ENCODE data around the gene ZNF718. TPM values are rescaled to one million over a fixed set of nuclear protein-coding genes. Genes with fewer than 3 reads are reported as not detected.

ZNF718 gene
- total and polyA plus RNA-seq, 10 of the 15 experiments (the other 5 are each of a cell fraction or from before 2014, with no cell fraction given): 1.1 to 7.0 (median 3.9) TPM

GRCh38 chr4:146621-147020 lies 22.3 kb downstream of the ZNF718 start:
- CTCF ChIA-PET: no interaction called here
- no peaks in the 10 kb centered on the region for H4K20me1 ChIP-seq (ENCODE audit: control insufficient read depth, insufficient read depth)
- POLR2A ChIA-PET: no interaction called here

GRCh38 chr4:147233-147632 lies 22.9 kb downstream of the ZNF718 start:
- 99% methylated on average over 4 of the region's 4 CpGs for WGBS (ENCODE audit: insufficient coverage, insufficient replicate concordance, low lambda C conversion rate, missing lambda C conversion rate)
- Histone ChIP-seq H3K9me3 (replicated peaks; ENCODE audit: control insufficient read depth, insufficient read depth, low read length) (peaks cover 32% of the 10 kb centered on the region; the same call in 2 of the 3 replicates), H3K4me3 (no peak overlapping the region), H3K4me2 (ENCODE audit: control insufficient read depth, insufficient read depth) (no peak overlapping the region), H2AFZ (ENCODE audit: control insufficient read depth, low read depth, low read length) (no peak overlapping the region), H3K36me3 (ENCODE audit: control insufficient read depth in 2 of 2, insufficient read depth in 2 of 2, low read length in 1 of 2) (peaks cover 0 to 2% of the 10 kb centered on the region in 2 experiments; a peak in 2 of 4 replicates), H3K27me3 (replicated peaks in 1 of 2; ENCODE audit: control insufficient read depth in 2 of 2, insufficient read depth in 2 of 2, low read length in 1 of 2) (no peaks in the 10 kb centered on the region), H3K27ac (ENCODE audit: control insufficient read depth, insufficient read depth) (no peak overlapping the region), H4K20me1 (ENCODE audit: control insufficient read depth, insufficient read depth) (no peaks in the 10 kb centered on the region), H3K4me1 (ENCODE audit: control insufficient read depth, insufficient read depth, low read length) (no peaks in the 10 kb centered on the region), H3K79me2 (ENCODE audit: control insufficient read depth, insufficient read depth, low read length) (no peaks in the 10 kb centered on the region), H3K9ac (ENCODE audit: control insufficient read depth, insufficient read depth, low read length) (no peak overlapping the region)
- in situ Hi-C loops (cut with MboI): no loop called here
- SMC1A ChIA-PET (ENCODE audit: uncharacterized antibody, unreplicated experiment): no interaction called here
- FAIRE-seq (no peak), ATAC-seq (no peak), DNase-seq (ENCODE audit: low read depth, low spot score) (no peak)
- intact Hi-C loops (cut with micrococcal nuclease; ENCODE audit: unreplicated experiment): no loop called here
- no TSS peak for BruUV-seq (replicated peaks)
- CTCF ChIA-PET: no interaction called here
- POLR2A ChIA-PET: no interaction called here
- RAD21 ChIA-PET (ENCODE audit: unreplicated experiment): no interaction called here
- TF ChIP-seq ZZZ3 (IDR thresholded peaks at IDR 0.05; ENCODE audit: control insufficient read depth, insufficient read length, low read depth): no peak
- TF ChIP-seq RUNX3 (IDR thresholded peaks at IDR 0.05; ENCODE audit: low read length): no peak
- no peak for TF ChIP-seq CHD1 (IDR thresholded peaks at IDR 0.05; ENCODE audit: low read depth, low read length)
- TF ChIP-seq RBBP5 (conservative IDR thresholded peaks at IDR 0.05): no peak
- TF ChIP-seq CREM (IDR thresholded peaks at IDR 0.05; ENCODE audit: low read depth): no peak
- TF ChIP-seq IKZF1 (conservative IDR thresholded peaks at IDR 0.05): no peak
- no peak for TF ChIP-seq CBFB (IDR thresholded peaks at IDR 0.05; ENCODE audit: low read depth)
- TF ChIP-seq ZNF592 (IDR thresholded peaks at IDR 0.05): no peak
- no peak for TF ChIP-seq IKZF2 (IDR thresholded peaks at IDR 0.05)
- TF ChIP-seq ZNF274 (IDR thresholded peaks at IDR 0.05; ENCODE audit: insufficient read depth, insufficient read length): no peak
- no peak for TF ChIP-seq PAX5 (IDR thresholded peaks at IDR 0.05; ENCODE audit: borderline replicate concordance, low read depth, low read length)
- no peak for TF ChIP-seq NBN (IDR thresholded peaks at IDR 0.05)

More at GRCh38 chr4:146621-147020, 22.3 kb downstream of the ZNF718 start:
- ATAC-seq: no peak
- no peak for DNase-seq (ENCODE audit: low read depth, low spot score)
- TF ChIP-seq CBX5 (IDR thresholded peaks at IDR 0.05; ENCODE audit: low read depth) (no peak), ZNF207 (IDR thresholded peaks at IDR 0.05; ENCODE audit: borderline replicate concordance) (no peak), NRF1 (conservative IDR thresholded peaks at IDR 0.05; ENCODE audit: low read depth, low read length) (no peak), CEBPB (IDR thresholded peaks at IDR 0.05; ENCODE audit: borderline replicate concordance in 1 of 2, low read depth in 2 of 2, low read length in 2 of 2) (no peak), RUNX3 (IDR thresholded peaks at IDR 0.05; ENCODE audit: low read length) (no peak), BACH1 (IDR thresholded peaks at IDR 0.05; ENCODE audit: borderline replicate concordance) (no peak), NR2C2 (IDR thresholded peaks at IDR 0.05; ENCODE audit: borderline replicate concordance, control insufficient read depth, insufficient read length, low read depth) (no peak), PML (IDR thresholded peaks at IDR 0.05; ENCODE audit: low read length) (no peak), NFYA (IDR thresholded peaks at IDR 0.05; ENCODE audit: borderline replicate concordance, low read depth, low read length) (no peak), POLR2AphosphoS5 (IDR thresholded peaks at IDR 0.05; ENCODE audit: low read length) (no peak), DPF2 (IDR thresholded peaks at IDR 0.05) (no peak), RELA (IDR thresholded peaks at IDR 0.05; ENCODE audit: borderline replicate concordance, partially characterized antibody) (no peak), CREM (IDR thresholded peaks at IDR 0.05; ENCODE audit: low read depth) (no peak), NFXL1 (IDR thresholded peaks at IDR 0.05; ENCODE audit: borderline replicate concordance) (no peak), HCFC1 (IDR thresholded peaks at IDR 0.05; ENCODE audit: low read length) (no peak), ZNF384 (IDR thresholded peaks at IDR 0.05; ENCODE audit: borderline replicate concordance, low read depth, low read length) (no peak), JUNB (IDR thresholded peaks at IDR 0.05) (no peak), GATAD2B (conservative IDR thresholded peaks at IDR 0.05; ENCODE audit: low read depth) (no peak)
- no peak overlapping the region for H2AFZ ChIP-seq (ENCODE audit: control insufficient read depth, low read depth, low read length)
- H3K79me2 ChIP-seq (ENCODE audit: control insufficient read depth, insufficient read depth, low read length): no peaks in the 10 kb centered on the region
- H3K4me2 ChIP-seq (ENCODE audit: control insufficient read depth, insufficient read depth): no peak overlapping the region
- no peaks in the 10 kb centered on the region for H3K27me3 ChIP-seq (replicated peaks in 1 of 2; ENCODE audit: control insufficient read depth in 2 of 2, insufficient read depth in 2 of 2, low read length in 1 of 2)
- ChIA-PET RAD21 (ENCODE audit: unreplicated experiment) (no interaction called here), SMC1A (ENCODE audit: uncharacterized antibody, unreplicated experiment) (no interaction called here)
- no peak overlapping the region for H3K4me3 ChIP-seq
- BruUV-seq (replicated peaks): no TSS peak
- intact Hi-C loops (cut with micrococcal nuclease; ENCODE audit: unreplicated experiment): no loop called here
- H3K27ac ChIP-seq (ENCODE audit: control insufficient read depth, insufficient read depth): no peak overlapping the region
- peaks cover 0 to 2% of the 10 kb centered on the region in 2 experiments; a peak in 2 of 4 replicates for H3K36me3 ChIP-seq (ENCODE audit: control insufficient read depth in 2 of 2, insufficient read depth in 2 of 2, low read length in 1 of 2)
- WGBS (ENCODE audit: insufficient coverage, insufficient replicate concordance, low lambda C conversion rate, missing lambda C conversion rate): 100% methylated on average over 1 of the region's 1 CpG
- no peak for FAIRE-seq
- H3K4me1 ChIP-seq (ENCODE audit: control insufficient read depth, insufficient read depth, low read length): no peaks in the 10 kb centered on the region
- H3K9me3 ChIP-seq (replicated peaks; ENCODE audit: control insufficient read depth, insufficient read depth, low read length): peaks cover 36% of the 10 kb centered on the region
- in situ Hi-C loops (cut with MboI): no loop called here
- no peak overlapping the region for H3K9ac ChIP-seq (ENCODE audit: control insufficient read depth, insufficient read depth, low read length)

All from GM12878 (cell line).